Thyroid gland (tissue), 4 donors: ENCODE measurements around the gene DNM3. TPM values are rescaled to one million over a fixed set of nuclear protein-coding genes. Genes with fewer than 3 reads are reported as not detected.

Experiments
- DNase-seq, 2 donors: peaks; one replicate each; pipeline ENCODE4 v3.0.0-alpha.2; 2019
- H3K27ac ChIP-seq, 3 donors: fragments of 200-600 bp; sonication (generic); 1 replicate in 2 of 3; 2 replicates in 1 of 3; pipeline ENCODE4 v1.5.1; 2016 to 2019; ENCODE audit warnings: mild to moderate bottlenecking in 1 of 3, moderate library complexity in 1 of 3
- H3K27me3 ChIP-seq: fragments of 200-600 bp; sonication (generic); one replicate; pipeline ENCODE4 v1.5.1; 2019
- H3K36me3 ChIP-seq, 2 donors: fragments of 200-600 bp; sonication (generic); one replicate each; pipeline ENCODE4 v1.5.1; 2016 to 2019
- H3K4me1 ChIP-seq, 2 donors: fragments of 200-600 bp; sonication (generic); one replicate each; pipeline ENCODE4 v1.5.1; 2017 to 2019
- H3K4me3 ChIP-seq, 3 donors: fragments of 200-600 bp; sonication (generic); replicated peaks in 1 of 3; 1 replicate in 2 of 3; 2 replicates in 1 of 3; pipeline ENCODE4 v1.5.1; 2016; ENCODE audit warnings: mild to moderate bottlenecking in 1 of 3
- H3K9me3 ChIP-seq: fragments of 200-600 bp; sonication (generic); one replicate; pipeline ENCODE4 v1.5.1; 2017
- POLR2A ChIP-seq, 2 donors: fragments of 450-650 bp; IDR thresholded peaks; one replicate each; pipeline ENCODE4 v1.6.1; 2017; ENCODE audit warnings: antibody characterized with exemption in 2 of 2, mild to moderate bottlenecking in 2 of 2, moderate library complexity in 1 of 2
- WGBS, 2 donors: methylation state at CpG; one replicate each; pipeline ENCODE4 v1.1.5; 2017; 5-methylcytosine and 5-hydroxymethylcytosine counted together
- intact Hi-C: fragments of 100-400 bp; cut with DNase I; formaldehyde crosslinking; loops from one replicate; pipeline ENCODE4 v1.15.1; 2023
- total RNA-seq, 4 donors: library from RNA; depleted of rRNA; stranded (reverse); fragments of >200 nt; gene quantifications; one replicate each; pipeline ENCODE4 v1.2.3, GENCODE V29; 2016
- TF ChIP-seq, protein P1 (sequence below), 6 experiments: fragments of 200-600 bp in 3 of 6; fragments of 450-650 bp in 3 of 6; sonication (generic) in 3 of 6; IDR thresholded peaks; one replicate each; pipeline ENCODE4 v1.5.1; 2016 to 2019; ENCODE audit warnings: antibody characterized with exemption in 6 of 6, mild to moderate bottlenecking in 2 of 6, inconsistent platforms in 1 of 6, moderate library complexity in 1 of 6

DNM3 gene
- total RNA-seq, 4 donors from 2014 or later, result 9.0 to 13.6 (median 10.8) TPM

DNA sequence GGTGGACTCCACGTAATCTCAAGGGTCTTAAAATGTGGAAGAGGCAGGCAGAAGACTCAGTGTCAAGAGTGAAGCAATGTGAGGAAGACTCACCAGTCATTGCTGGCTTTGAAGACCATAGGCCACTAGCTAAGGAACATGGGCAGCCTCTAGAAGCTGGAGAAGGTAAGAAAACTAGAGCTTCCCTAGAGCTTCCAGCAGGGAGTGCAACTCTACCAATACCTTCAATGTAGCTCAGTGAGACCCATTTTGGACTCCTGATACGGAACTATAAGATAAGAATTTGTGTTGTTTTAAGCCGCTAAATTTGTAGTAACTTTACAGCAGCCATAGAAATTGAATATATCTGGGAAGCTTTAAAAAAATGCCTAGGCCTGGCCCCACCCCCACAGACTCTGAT is 41.0 kb upstream of the DNM3 start:
- Histone ChIP-seq H3K27ac (no peak overlapping the region), H3K4me1 (peaks cover 15 to 17% of the 10 kb centered on the region in 2 donors), H3K9me3 (no peaks in the 10 kb centered on the region), H3K4me3 (no peak overlapping the region), H3K36me3 (peaks cover 5 to 17% of the 10 kb centered on the region in 2 donors), H3K27me3 (no peaks in the 10 kb centered on the region)
- WGBS, 2 donors, result 92 to 95% methylated on average over 3 of the region's 3 CpGs
- intact Hi-C loops, result loop anchor here (2.0 kb wide), 1 partner anchor 184 kb away; no protein-coding TSS in a partner anchor
- no peak for TF ChIP-seq POLR2A (IDR thresholded peaks at IDR 0.05)
- TF ChIP-seq, protein P1, sequence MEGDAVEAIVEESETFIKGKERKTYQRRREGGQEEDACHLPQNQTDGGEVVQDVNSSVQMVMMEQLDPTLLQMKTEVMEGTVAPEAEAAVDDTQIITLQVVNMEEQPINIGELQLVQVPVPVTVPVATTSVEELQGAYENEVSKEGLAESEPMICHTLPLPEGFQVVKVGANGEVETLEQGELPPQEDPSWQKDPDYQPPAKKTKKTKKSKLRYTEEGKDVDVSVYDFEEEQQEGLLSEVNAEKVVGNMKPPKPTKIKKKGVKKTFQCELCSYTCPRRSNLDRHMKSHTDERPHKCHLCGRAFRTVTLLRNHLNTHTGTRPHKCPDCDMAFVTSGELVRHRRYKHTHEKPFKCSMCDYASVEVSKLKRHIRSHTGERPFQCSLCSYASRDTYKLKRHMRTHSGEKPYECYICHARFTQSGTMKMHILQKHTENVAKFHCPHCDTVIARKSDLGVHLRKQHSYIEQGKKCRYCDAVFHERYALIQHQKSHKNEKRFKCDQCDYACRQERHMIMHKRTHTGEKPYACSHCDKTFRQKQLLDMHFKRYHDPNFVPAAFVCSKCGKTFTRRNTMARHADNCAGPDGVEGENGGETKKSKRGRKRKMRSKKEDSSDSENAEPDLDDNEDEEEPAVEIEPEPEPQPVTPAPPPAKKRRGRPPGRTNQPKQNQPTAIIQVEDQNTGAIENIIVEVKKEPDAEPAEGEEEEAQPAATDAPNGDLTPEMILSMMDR (IDR thresholded peaks at IDR 0.05), result no peak
- DNase-seq, result no peak

DNA sequence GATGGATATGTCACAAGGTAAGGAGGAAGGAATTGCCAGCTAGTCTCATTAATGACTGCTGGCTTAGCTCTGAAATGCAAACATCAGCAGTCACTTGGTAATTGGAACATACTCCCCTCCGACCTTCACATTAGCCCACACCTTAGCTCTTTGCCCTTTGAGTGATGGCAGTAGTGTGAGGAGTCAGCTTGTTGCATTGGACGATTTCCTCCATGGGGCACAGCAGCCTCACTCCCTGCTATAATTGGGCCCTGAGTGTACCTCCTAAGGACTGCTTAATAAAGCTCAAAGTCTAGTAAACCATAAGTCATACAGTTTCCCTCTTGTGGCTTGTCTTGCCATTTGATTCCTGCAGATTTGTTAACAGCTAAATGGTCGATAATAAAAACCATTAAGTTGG is 40.4 kb upstream of the DNM3 start:
- peaks cover 15 to 17% of the 10 kb centered on the region in 2 donors for H3K4me1 ChIP-seq
- peaks cover 0 to 13% of the 10 kb centered on the region in 2 donors for H3K36me3 ChIP-seq
- no peaks in the 10 kb centered on the region for H3K27me3 ChIP-seq
- H3K4me3 ChIP-seq, result no peak overlapping the region
- H3K9me3 ChIP-seq, result no peaks in the 10 kb centered on the region
- intact Hi-C loops, result loop anchor here (2.0 kb wide), 1 partner anchor 184 kb away; no protein-coding TSS in a partner anchor
- DNase-seq, result no peak
- H3K27ac ChIP-seq, result no peak overlapping the region
- TF ChIP-seq, protein P1 (IDR thresholded peaks at IDR 0.05), result no peak
- no peak for TF ChIP-seq POLR2A (IDR thresholded peaks at IDR 0.05)
- 66 to 81% methylated on average over 3 of the region's 3 CpGs for WGBS, 2 donors

DNA sequence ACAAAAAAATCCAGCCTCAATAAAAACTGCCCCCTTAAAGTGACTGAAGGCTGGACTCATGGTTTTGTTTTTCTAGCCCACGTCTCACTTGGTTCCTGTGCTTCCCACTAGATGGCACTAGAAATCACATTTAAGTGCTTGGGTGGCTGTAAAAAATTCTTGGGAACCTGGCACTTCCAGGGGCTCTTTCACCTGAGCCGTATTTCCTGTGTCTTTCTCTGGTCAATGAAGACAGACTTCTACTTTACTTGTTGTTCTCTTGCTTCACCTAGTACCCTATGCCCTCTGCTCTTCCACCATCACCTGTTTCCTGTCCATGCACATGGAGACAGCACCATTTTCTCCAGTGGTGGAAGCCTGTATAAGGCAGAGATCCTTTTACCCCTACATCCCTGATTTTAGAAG is 39.8 kb upstream of the DNM3 start:
- TF ChIP-seq, protein P1 (IDR thresholded peaks at IDR 0.05), result peak; percentile 53 to 89 (median 82)
- TF ChIP-seq POLR2A (IDR thresholded peaks at IDR 0.05), result no peak
- Histone ChIP-seq H3K27me3 (no peaks in the 10 kb centered on the region), H3K4me1 (peaks cover 15 to 17% of the 10 kb centered on the region in 2 donors), H3K27ac (no peak overlapping the region), H3K36me3 (peaks cover 0 to 8% of the 10 kb centered on the region in 2 donors), H3K9me3 (no peaks in the 10 kb centered on the region), H3K4me3 (no peak overlapping the region)
- 3 to 8% methylated on average over 2 of the region's 2 CpGs for WGBS, 2 donors
- DNase-seq, result peak in 1 of 2 donors; percentile 31
- intact Hi-C loops, result loop anchor here (2.0 kb wide), 1 partner anchor 183 kb away; no protein-coding TSS in a partner anchor

DNA sequence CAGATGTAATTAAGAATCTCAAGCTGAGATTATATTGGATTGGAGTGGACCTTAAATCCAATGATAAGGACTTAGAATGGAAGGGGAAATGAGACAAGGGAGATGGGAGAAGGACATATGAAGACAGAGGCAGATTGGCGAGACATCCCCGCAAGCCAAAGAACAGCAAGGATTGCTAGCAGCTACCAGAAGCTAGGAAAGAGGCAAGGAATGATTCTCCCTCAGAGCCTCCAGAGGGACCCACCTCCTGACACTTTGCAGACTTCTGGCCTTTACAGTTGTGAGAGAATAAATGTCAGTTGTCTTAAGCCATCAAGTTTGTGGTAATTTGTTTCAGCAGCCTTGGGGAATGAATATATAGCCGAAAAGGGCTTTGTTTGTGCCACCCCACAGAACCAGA is 39.1 kb upstream of the DNM3 start:
- no peaks in the 10 kb centered on the region for H3K27me3 ChIP-seq
- no peaks in the 10 kb centered on the region for H3K9me3 ChIP-seq
- peaks cover 0 to 1% of the 10 kb centered on the region in 2 donors for H3K36me3 ChIP-seq
- peaks cover 15 to 17% of the 10 kb centered on the region in 2 donors for H3K4me1 ChIP-seq
- WGBS, 2 donors, result 94% methylated on average over 3 of the region's 3 CpGs
- TF ChIP-seq POLR2A (IDR thresholded peaks at IDR 0.05), result no peak
- TF ChIP-seq, protein P1 (IDR thresholded peaks at IDR 0.05), result no peak
- no peak overlapping the region for H3K27ac ChIP-seq
- DNase-seq, result no peak
- intact Hi-C loops, result no loop called here
- no peak overlapping the region for H3K4me3 ChIP-seq

DNA sequence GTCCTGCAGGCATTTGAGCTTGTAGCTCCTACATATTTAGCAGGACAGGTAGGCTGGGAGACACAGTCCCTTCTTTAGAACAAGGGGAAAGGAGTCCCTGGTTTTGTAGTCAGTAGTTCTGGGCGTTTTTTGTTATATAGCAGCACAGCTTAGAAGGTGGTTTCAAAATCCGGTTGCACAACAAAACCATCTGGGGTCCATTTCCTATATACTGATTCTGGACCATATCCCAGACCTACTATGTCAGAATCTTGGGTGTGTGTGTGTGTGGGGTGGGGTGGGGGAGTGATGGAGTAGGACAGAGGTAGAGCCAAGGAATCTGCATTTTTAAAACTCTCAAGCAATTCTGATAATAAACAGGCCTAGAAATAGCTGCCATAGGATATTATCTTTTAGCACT is 38.3 kb upstream of the DNM3 start:
- Histone ChIP-seq H3K27me3 (no peaks in the 10 kb centered on the region), H3K4me3 (no peak overlapping the region), H3K27ac (no peak overlapping the region), H3K36me3 (no peaks in the 10 kb centered on the region), H3K4me1 (peaks cover 15 to 17% of the 10 kb centered on the region in 2 donors), H3K9me3 (no peaks in the 10 kb centered on the region)
- WGBS, 2 donors, result 49 to 59% methylated on average over 2 of the region's 2 CpGs
- no peak for TF ChIP-seq POLR2A (IDR thresholded peaks at IDR 0.05)
- TF ChIP-seq, protein P1 (IDR thresholded peaks at IDR 0.05), result no peak
- no peak for DNase-seq
- intact Hi-C loops, result no loop called here
